GM21367 (cell line): ENCODE measurements around the gene FBN3.
"Not testable (repeated sequence)": the region's sequence is repeated elsewhere in the genome, so short reads cannot be mapped to it uniquely, and the experiment has no call there.

ENCODE experiments used
- ATAC-seq: cut with Tn5 transposase; IDR thresholded peaks from one replicate; pipeline ENCODE4 v1.9.1; 2021; ENCODE audit not compliant: unreplicated experiment

Gene FBN3

DNA sequence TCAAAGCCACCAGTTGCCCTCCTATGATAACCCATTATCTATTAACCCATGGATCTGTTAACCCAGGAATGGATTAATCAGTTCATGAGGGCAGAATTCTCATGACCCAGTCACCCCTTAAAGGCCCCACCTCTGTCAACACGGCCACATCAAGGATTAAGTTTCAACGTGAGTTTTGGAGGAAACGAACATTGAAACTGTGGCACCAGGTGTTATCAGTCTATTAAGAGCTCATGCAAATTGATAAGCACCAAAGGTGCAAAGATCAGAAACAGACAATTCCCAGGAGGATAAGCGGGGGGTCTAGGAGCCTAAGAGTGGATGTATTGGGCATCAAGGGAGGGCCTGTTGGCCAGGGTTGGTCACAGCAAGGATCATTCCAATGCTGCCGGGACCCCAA is 124.1 kb downstream of the FBN3 start:
- no peak for ATAC-seq

DNA sequence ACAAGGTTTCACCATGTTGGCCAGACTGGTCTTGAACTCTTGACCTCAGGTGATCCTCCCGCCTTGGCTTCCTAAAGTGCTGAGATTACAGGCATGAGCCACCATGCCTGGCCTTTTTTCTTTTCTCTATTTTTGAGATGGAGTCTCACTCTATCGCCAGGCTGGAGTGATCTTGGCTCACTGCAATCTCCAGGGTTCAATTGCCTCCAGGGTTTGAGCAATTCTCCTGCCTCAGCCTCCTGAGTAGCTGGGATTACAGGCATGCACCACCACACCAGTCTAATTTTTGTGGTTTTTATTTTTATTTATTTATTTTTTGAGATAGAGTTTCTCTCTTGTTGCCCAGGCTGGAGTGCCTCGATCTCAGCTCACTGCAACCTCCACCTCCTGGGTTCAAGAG is 125.1 kb downstream of the FBN3 start:
- not testable (repeated sequence) for ATAC-seq

DNA sequence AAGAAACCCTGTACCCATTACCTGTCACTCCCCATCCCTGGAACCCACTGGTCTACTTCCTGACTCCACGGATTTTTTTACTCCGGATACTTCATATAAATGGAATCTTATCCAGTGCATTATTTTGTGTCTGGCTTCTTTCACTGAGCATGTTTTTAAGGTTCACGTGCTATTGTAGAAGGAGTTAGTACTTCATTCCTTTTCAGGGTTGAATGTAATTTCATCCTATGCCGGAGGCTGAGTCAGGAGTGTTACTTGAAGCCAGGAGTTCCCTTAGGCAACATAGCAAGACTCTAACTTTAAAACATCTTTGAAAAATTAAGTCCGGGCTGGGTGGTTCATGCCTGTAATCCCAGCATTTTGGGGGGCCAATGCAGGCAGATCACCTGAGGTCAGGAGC is 126.0 kb downstream of the FBN3 start:
- no peak for ATAC-seq

GRCh38 chr19:8022275-8022674 is 127.1 kb downstream of the FBN3 start:
- ATAC-seq, result no peak

- no peak for ATAC-seq
These were observed 128.0 kb downstream of the FBN3 start for GRCh38 chr19:8021374-8021773.

DNA sequence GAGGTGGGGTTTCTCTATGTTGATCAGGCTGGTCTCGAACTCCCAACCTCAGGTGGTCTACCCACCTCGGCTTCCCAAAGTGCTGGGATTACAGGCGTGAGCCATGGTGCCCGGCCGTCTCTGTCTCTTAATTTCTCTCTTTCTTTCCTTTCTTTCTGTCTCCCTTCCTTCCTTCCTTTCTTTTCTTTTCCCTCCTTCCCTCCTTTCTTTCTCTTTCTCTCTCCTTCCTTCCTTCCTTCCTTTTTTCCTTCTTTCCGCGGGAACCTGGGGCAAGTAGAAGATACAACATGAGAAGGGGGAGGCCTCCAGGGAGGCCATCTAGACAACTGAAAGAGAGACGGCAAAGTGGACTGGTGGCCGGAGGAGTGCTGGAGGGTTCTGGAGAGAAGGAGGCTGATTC is 128.7 kb downstream of the FBN3 start:
- ATAC-seq, result no peak

GRCh38 chr19:8017808-8018207 is 131.6 kb downstream of the FBN3 start:
- no peak for ATAC-seq
